ENCODE data around the gene FNDC3B. TPM values are rescaled to one million over a fixed set of nuclear protein-coding genes. Genes with fewer than 3 reads are reported as not detected.

Gene FNDC3B
- total and polyA plus RNA-seq, 2 donors from 2014 or later, result 11.8 to 185 TPM

DNA sequence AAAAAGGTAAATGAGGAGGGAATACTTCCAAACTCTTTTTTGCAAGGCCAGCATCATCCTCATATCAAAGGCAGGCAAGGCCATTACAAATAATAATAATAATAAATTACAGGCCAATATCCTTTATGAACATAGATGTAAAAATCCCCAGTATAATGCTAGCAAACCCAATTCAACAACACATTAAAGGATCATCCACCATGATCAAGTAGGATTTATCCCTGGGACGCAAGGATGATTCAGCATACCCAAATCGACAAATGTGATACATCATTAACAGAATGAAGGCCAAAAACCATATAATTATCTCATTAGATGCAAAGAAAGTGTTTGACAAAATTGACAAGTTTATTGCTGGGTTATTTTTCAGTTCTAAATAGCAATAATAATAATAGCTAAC is 355.3 kb downstream of the FNDC3B start:
- no peak for FAIRE-seq
- Histone ChIP-seq H3K4me1 (ENCODE audit: control insufficient read depth in 2 of 3, insufficient read depth in 2 of 3, low read depth in 1 of 3, low read length in 3 of 3) (no peaks in the 10 kb centered on the region), H3K27ac (ENCODE audit: low read depth in 2 of 2, low read length in 2 of 2) (no peak overlapping the region), H3K9ac (ENCODE audit: low read length in 3 of 3) (no peak overlapping the region), H3K27me3 (ENCODE audit: control insufficient read depth, insufficient read depth, low read length) (no peaks in the 10 kb centered on the region), H3K36me3 (ENCODE audit: control insufficient read depth in 2 of 3, insufficient read depth in 3 of 3, low read length in 3 of 3) (peaks cover 2 to 6% (median 2%) of the 10 kb centered on the region in 3 donors), H3K4me3 (ENCODE audit: low read length in 3 of 3) (no peak overlapping the region), H3K9me3 (ENCODE audit: control insufficient read depth in 2 of 3, insufficient read depth in 1 of 3, low read length in 3 of 3) (no peaks in the 10 kb centered on the region)
- intact Hi-C loops (cut with DNase I), result no loop called here
- TF ChIP-seq, protein P1, sequence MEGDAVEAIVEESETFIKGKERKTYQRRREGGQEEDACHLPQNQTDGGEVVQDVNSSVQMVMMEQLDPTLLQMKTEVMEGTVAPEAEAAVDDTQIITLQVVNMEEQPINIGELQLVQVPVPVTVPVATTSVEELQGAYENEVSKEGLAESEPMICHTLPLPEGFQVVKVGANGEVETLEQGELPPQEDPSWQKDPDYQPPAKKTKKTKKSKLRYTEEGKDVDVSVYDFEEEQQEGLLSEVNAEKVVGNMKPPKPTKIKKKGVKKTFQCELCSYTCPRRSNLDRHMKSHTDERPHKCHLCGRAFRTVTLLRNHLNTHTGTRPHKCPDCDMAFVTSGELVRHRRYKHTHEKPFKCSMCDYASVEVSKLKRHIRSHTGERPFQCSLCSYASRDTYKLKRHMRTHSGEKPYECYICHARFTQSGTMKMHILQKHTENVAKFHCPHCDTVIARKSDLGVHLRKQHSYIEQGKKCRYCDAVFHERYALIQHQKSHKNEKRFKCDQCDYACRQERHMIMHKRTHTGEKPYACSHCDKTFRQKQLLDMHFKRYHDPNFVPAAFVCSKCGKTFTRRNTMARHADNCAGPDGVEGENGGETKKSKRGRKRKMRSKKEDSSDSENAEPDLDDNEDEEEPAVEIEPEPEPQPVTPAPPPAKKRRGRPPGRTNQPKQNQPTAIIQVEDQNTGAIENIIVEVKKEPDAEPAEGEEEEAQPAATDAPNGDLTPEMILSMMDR (IDR thresholded peaks at IDR 0.05; ENCODE audit: borderline replicate concordance, extremely low read depth, insufficient read depth), result no peak
- no peak for DNase-seq

DNA sequence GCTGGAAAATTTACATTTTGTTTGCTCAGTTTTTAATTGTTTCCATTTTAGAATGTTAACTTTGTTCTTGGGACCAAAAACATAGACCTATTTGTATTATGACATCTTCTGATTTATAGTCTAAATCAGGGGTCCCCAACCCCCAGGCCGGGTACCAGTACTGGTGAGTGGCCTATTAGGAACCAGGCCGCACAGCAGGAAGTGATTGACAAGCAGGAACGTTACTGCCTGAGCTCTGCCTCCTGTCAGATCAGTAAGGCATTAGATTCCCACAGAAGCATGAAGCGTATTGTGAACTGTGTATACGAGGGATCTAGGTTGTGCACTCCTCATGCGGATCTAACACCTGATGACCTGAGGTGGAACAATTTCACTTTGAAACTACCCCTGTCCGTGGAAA is 357.0 kb downstream of the FNDC3B start:
- Histone ChIP-seq H3K36me3 (ENCODE audit: control insufficient read depth in 2 of 3, insufficient read depth in 3 of 3, low read length in 3 of 3) (peaks cover 2 to 6% (median 3%) of the 10 kb centered on the region in 3 donors), H3K9ac (ENCODE audit: low read length in 3 of 3) (no peak overlapping the region), H3K4me3 (ENCODE audit: low read length in 3 of 3) (no peak overlapping the region), H3K9me3 (ENCODE audit: control insufficient read depth in 2 of 3, insufficient read depth in 1 of 3, low read length in 3 of 3) (no peaks in the 10 kb centered on the region), H3K4me1 (ENCODE audit: control insufficient read depth in 2 of 3, insufficient read depth in 2 of 3, low read depth in 1 of 3, low read length in 3 of 3) (no peaks in the 10 kb centered on the region), H3K27me3 (ENCODE audit: control insufficient read depth, insufficient read depth, low read length) (no peaks in the 10 kb centered on the region), H3K27ac (ENCODE audit: low read depth in 2 of 2, low read length in 2 of 2) (no peak overlapping the region)
- FAIRE-seq, result no peak
- no peak for DNase-seq
- TF ChIP-seq, protein P1 (IDR thresholded peaks at IDR 0.05; ENCODE audit: borderline replicate concordance, extremely low read depth, insufficient read depth), result no peak
- intact Hi-C loops (cut with DNase I), result no loop called here

DNA sequence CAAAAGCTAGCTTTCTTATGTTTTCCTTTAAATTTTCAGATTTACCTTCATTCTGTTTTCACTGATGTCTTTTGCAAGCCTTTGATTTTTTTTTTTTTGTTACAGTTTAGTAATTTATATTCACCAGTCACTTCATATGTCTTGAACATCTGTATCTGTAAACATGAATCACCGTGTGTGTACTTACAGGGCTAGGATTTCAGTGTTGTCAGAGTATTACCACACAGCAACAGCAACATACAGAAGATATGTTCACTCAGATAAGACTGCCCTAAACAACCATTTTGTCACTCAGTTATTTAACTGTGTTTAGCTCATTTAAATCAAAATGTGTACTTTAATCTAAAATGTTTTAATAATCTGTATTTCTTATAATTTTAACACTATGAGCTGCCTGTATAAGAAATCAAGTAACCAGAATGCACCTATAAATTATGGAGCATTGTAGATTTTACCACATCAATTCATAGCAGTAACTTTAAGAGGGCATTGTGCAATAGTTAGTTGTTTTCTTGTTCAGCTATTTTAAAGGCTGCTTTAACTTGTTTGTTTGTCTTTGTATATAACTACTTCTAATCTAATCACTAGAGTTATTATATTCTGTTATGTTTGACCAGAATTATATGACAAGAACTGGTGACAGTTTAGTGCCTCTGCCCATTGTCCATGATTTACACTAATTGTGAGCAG is 358.5 kb downstream of the FNDC3B start:
- H3K36me3 ChIP-seq (ENCODE audit: control insufficient read depth in 2 of 3, insufficient read depth in 3 of 3, low read length in 3 of 3), result peaks cover 2 to 6% (median 5%) of the 10 kb centered on the region in 3 donors
- DNase-seq, result no peak
- TF ChIP-seq, protein P1 (IDR thresholded peaks at IDR 0.05; ENCODE audit: borderline replicate concordance, extremely low read depth, insufficient read depth), result no peak

More for the DNA sequence above, 358.5 kb downstream of the FNDC3B start:
- Histone ChIP-seq H3K9me3 (ENCODE audit: control insufficient read depth in 2 of 3, insufficient read depth in 1 of 3, low read length in 3 of 3) (no peaks in the 10 kb centered on the region), H3K4me1 (ENCODE audit: control insufficient read depth in 2 of 3, insufficient read depth in 2 of 3, low read depth in 1 of 3, low read length in 3 of 3) (no peaks in the 10 kb centered on the region), H3K9ac (ENCODE audit: low read length in 3 of 3) (no peak overlapping the region), H3K27me3 (ENCODE audit: control insufficient read depth, insufficient read depth, low read length) (no peaks in the 10 kb centered on the region), H3K27ac (ENCODE audit: low read depth in 2 of 2, low read length in 2 of 2) (no peak overlapping the region), H3K4me3 (ENCODE audit: low read length in 3 of 3) (no peak overlapping the region)
- intact Hi-C loops (cut with DNase I), result no loop called here
- no peak for FAIRE-seq
